OCI-LY7 (cell line): Measurements from ENCODE around the gene WASF2. TPM values are rescaled to one million over a fixed set of nuclear protein-coding genes. Genes with fewer than 3 reads are reported as not detected.
A peak's percentile ranks its signal among the peaks of the same experiment; 100 is the strongest.

Source experiments
- BruUV-seq: library from RNA; stranded (reverse); fragments of 400-500 nt; replicated peaks from 2 replicates; lab custom pipeline; 2021; lab: Mats Ljungman, UMichigan
- CTCF ChIA-PET: fragments of 300-600 bp; sonication (Branson Sonifier 250); formaldehyde crosslinking; loops from one replicate; lab custom pipeline; 2022; ENCODE audit warnings: antibody characterized with exemption; ENCODE audit not compliant: unreplicated experiment; lab: Charles Lee
- POLR2A ChIA-PET: fragments of 300-600 bp; sonication (Branson Sonifier 250); formaldehyde crosslinking; loops from one replicate; lab custom pipeline; 2022; ENCODE audit warnings: antibody characterized with exemption; lab: Charles Lee
- DNase-seq: peaks from one replicate; pipeline ENCODE4 v3.0.0-alpha.2; 2015; ENCODE audit warnings: low spot score
- H2AFZ ChIP-seq: fragments of 200-600 bp; sonication (generic), shearing (Covaris generic); 2 replicates; pipeline ENCODE4 v1.6.1; 2014; ENCODE audit warnings: mild to moderate bottlenecking, antibody characterized with exemption, low read length, moderate library complexity
- H3K27ac ChIP-seq: fragments of 200-600 bp; sonication (generic); 2 replicates; pipeline ENCODE4 v1.5.1; 2014; ENCODE audit warnings: mixed run types, low read depth, mild to moderate bottlenecking, moderate library complexity, low read length, inconsistent platforms; ENCODE audit not compliant: poor library complexity, severe bottlenecking
- H3K36me3 ChIP-seq: fragments of 200-600 bp; sonication (generic); 2 replicates; pipeline ENCODE4 v1.6.1; 2014; ENCODE audit warnings: mild to moderate bottlenecking, antibody characterized with exemption, low read length, moderate library complexity, mixed read lengths; ENCODE audit not compliant: insufficient read depth
- H3K4me1 ChIP-seq: fragments of 200-600 bp; sonication (generic); 2 replicates; pipeline ENCODE4 v1.5.1; 2014; ENCODE audit warnings: mild to moderate bottlenecking, low read length; ENCODE audit not compliant: insufficient read depth, poor library complexity, severe bottlenecking
- H3K4me2 ChIP-seq: fragments of 200-600 bp; sonication (generic); 2 replicates; pipeline ENCODE4 v1.6.1; 2014; ENCODE audit warnings: mild to moderate bottlenecking, low read length
- H3K4me3 ChIP-seq: fragments of 200-600 bp; sonication (generic); 2 replicates; pipeline ENCODE4 v1.5.1; 2014; ENCODE audit warnings: mild to moderate bottlenecking, low read depth, low read length; ENCODE audit not compliant: poor library complexity, severe bottlenecking
- H3K79me2 ChIP-seq: fragments of 200-600 bp; sonication (generic); 2 replicates; pipeline ENCODE4 v1.6.1; 2016; ENCODE audit warnings: low read depth, mild to moderate bottlenecking, low read length, moderate library complexity, mixed read lengths; ENCODE audit not compliant: insufficient read depth
- H3K9me2 ChIP-seq: fragments of 200-600 bp; sonication (generic); 2 replicates; pipeline ENCODE4 v1.6.1; 2016; ENCODE audit warnings: mild to moderate bottlenecking, low read length, mixed read lengths; ENCODE audit not compliant: insufficient read depth
- H3K9me3 ChIP-seq: fragments of 200-600 bp; sonication (generic); 2 replicates; pipeline ENCODE4 v1.6.1; 2014; ENCODE audit warnings: mild to moderate bottlenecking, mixed run types, low read length, mixed read lengths
- H4K20me1 ChIP-seq: fragments of 200-600 bp; sonication (generic); 2 replicates; pipeline ENCODE4 v1.6.1; 2014; ENCODE audit warnings: mild to moderate bottlenecking, antibody characterized with exemption, low read length, moderate library complexity, mixed read lengths; ENCODE audit not compliant: insufficient read depth
- EZH2phosphoT487 ChIP-seq: fragments of 200-600 bp; sonication (generic); IDR thresholded peaks from 2 replicates; pipeline ENCODE4 v1.6.1; 2018; ENCODE audit warnings: low read depth, borderline replicate concordance, mild to moderate bottlenecking, mixed run types, antibody characterized with exemption, low read length, moderate library complexity, mixed read lengths
- intact Hi-C: fragments of 100-400 bp; cut with micrococcal nuclease; formaldehyde crosslinking; loops from one replicate; pipeline ENCODE4 v1.10.0; 2022; ENCODE audit not compliant: unreplicated experiment
- total RNA-seq, 2 experiments: library from RNA; depleted of rRNA in 1 of 2; stranded (reverse); fragments of >200 nt in 1 of 2; shearing (Covaris generic) in 1 of 2; gene quantifications; 2 replicates each; pipeline ENCODE4 v1.2.3, GENCODE V29; 2014 to 2022
- TF ChIP-seq, protein P1 (sequence below): fragments of 200-600 bp; sonication (generic); conservative IDR thresholded peaks from 2 replicates; pipeline ENCODE4 v1.5.1; 2014; ENCODE audit warnings: mild to moderate bottlenecking, antibody characterized with exemption, low read length, moderate library complexity, mixed read lengths

The WASF2 gene
- total RNA-seq, 2 experiments from 2014 or later: 26.9 to 106 TPM

DNA sequence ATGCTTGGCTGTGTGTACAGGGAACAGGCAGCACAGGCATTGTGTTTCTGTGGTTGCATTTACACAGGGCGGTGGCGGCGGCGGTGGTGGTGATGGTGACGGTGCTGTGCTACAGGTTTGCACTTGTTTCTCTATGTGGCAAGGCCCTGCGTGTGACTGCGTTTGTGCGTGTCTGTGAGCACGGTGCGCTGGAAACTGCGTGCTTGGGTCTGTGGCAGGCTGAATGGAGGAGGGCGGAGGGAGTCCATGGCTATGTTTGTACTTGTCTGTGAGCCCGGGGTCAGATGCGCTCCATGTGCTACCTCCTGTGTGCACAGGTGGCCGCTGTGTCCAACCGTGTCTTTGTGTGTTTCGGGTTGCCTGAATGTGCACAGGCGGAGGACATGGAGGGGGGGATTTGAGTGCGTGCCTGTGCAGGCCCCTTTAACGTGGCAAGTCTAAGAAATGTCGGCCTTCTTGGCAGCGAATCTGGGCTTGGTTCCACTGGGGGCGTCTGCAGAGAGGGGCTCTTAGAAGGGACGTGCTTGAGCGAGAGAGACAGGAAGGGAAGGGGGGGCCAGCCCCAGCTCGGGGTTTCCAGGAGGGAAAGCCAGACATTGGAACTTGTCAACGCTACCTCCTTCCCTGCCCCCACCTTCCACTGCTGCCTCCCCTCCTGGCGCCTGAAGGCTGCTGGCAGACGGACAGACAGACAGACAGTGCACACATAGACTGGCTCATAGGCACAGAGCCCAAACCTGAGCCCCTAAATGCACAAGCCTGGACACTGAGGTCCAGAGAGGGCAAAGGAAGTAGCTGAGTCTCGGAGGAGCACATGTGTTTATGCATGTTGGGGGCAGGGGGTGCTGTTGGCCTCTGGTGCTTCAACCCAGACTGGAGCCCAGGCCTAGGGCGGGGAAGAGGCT lies 32.7 kb upstream of the WASF2 start:
- ChIA-PET POLR2A (interaction anchor here (0.6 kb wide), 2 partner anchors 29 to 61 kb away, joined by 3 to 8 read pairs; no protein-coding TSS in a partner anchor), CTCF (no interaction called here)
- no TSS peak for BruUV-seq
- Histone ChIP-seq H3K27ac (no peak overlapping the region), H3K9me2 (no peaks in the 10 kb centered on the region), H4K20me1 (no peaks in the 10 kb centered on the region), H3K36me3 (no peaks in the 10 kb centered on the region), H3K4me1 (peaks cover 52% of the 10 kb centered on the region), H3K4me2 (no peak overlapping the region), H3K9me3 (no peaks in the 10 kb centered on the region), H3K4me3 (no peak overlapping the region), H3K79me2 (no peaks in the 10 kb centered on the region; the same call in 1 of the 2 replicates), H2AFZ (peak overlapping the region; percentile 30; the same call in 1 of the 2 replicates)
- TF ChIP-seq EZH2phosphoT487: no peak
- TF ChIP-seq, protein P1, sequence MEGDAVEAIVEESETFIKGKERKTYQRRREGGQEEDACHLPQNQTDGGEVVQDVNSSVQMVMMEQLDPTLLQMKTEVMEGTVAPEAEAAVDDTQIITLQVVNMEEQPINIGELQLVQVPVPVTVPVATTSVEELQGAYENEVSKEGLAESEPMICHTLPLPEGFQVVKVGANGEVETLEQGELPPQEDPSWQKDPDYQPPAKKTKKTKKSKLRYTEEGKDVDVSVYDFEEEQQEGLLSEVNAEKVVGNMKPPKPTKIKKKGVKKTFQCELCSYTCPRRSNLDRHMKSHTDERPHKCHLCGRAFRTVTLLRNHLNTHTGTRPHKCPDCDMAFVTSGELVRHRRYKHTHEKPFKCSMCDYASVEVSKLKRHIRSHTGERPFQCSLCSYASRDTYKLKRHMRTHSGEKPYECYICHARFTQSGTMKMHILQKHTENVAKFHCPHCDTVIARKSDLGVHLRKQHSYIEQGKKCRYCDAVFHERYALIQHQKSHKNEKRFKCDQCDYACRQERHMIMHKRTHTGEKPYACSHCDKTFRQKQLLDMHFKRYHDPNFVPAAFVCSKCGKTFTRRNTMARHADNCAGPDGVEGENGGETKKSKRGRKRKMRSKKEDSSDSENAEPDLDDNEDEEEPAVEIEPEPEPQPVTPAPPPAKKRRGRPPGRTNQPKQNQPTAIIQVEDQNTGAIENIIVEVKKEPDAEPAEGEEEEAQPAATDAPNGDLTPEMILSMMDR: peak; percentile 73
- intact Hi-C loops: no loop called here
- peak; percentile 65 for DNase-seq

DNA sequence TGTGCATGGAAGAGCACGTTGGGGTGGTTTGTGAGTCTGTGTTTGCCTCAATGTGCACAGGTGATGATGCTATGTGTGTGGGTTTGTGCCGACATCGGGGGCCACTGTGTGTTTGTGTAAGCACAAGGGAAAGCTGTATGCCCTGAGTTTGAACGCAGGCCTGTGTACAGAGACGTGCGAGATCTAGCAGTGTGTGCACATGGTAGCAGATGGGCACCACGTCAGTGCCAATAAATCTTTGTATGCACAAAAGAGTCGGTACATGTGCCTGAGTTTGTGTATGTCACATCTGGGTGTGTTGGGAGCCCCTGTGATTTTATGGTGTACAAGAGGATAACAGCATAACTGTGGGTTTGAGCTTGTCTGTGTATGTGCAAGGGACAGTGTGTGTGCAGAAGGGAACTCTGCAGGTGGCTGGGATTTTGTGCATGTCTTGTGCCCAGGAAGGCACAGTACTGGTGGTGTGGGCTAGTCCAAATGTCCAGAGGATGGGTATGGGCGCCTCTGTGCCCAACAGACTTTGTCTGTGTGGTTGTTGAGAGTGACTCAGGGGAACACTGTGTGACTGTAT lies 32.0 kb upstream of the WASF2 start:
- Histone ChIP-seq H3K9me3 (no peaks in the 10 kb centered on the region), H3K79me2 (no peaks in the 10 kb centered on the region; the same call in 1 of the 2 replicates), H3K4me3 (no peak overlapping the region), H3K4me2 (no peak overlapping the region), H3K36me3 (no peaks in the 10 kb centered on the region), H3K9me2 (no peaks in the 10 kb centered on the region), H3K27ac (no peak overlapping the region), H4K20me1 (no peaks in the 10 kb centered on the region), H2AFZ (no peak overlapping the region), H3K4me1 (peaks cover 45% of the 10 kb centered on the region)
- TF ChIP-seq, protein P1: no peak
- no peak for TF ChIP-seq EZH2phosphoT487
- ChIA-PET POLR2A (no interaction called here), CTCF (no interaction called here)
- BruUV-seq: no TSS peak
- intact Hi-C loops: no loop called here
- no peak for DNase-seq
